GM12878 (cell line): Measurements from ENCODE around the gene TUBGCP3. TPM values are rescaled to one million over a fixed set of nuclear protein-coding genes. Genes with fewer than 3 reads are reported as not detected.

ENCODE experiments used
- ATAC-seq: fragments of 200-7000 bp; cut with Tn5 transposase; 3 replicates; pipeline ENCODE4 v1.9.1; 2020; ENCODE audit warnings: mild to moderate bottlenecking, moderate library complexity
- BruUV-seq: library from RNA; stranded (reverse); fragments of 400-500 nt; replicated peaks from 2 replicates; lab custom pipeline; 2021; lab: Mats Ljungman, UMichigan
- CTCF ChIA-PET: fragments of 300-600 bp; sonication (Branson Sonifier 250); formaldehyde crosslinking; extraction: SDS; loops from one replicate; lab custom pipeline; 2021; ENCODE audit warnings: inconsistent platforms; lab: Yijun Ruan, JAX
- POLR2A ChIA-PET: fragments of 350-600 bp; formaldehyde crosslinking; extraction: SDS; loops from one replicate; lab custom pipeline; 2021; ENCODE audit warnings: inconsistent platforms; lab: Charles Lee
- RAD21 ChIA-PET: fragments of 300-600 bp; sonication (Branson Sonifier 250); formaldehyde crosslinking; loops from one replicate; lab custom pipeline; 2023; ENCODE audit warnings: antibody characterized with exemption; ENCODE audit not compliant: unreplicated experiment; lab: Charles Lee
- SMC1A ChIA-PET: fragments of 300-600 bp; sonication (Branson Sonifier 250); formaldehyde crosslinking; loops from one replicate; lab custom pipeline; 2023; ENCODE audit not compliant: unreplicated experiment, uncharacterized antibody; lab: Charles Lee
- DNase-seq: peaks from one replicate; pipeline ENCODE4 v3.0.0-alpha.2; 2011; ENCODE audit warnings: low read depth, low spot score
- FAIRE-seq: peaks from 3 replicates; lab custom pipeline; 2011; peaks lifted over from hg19 to GRCh38; lab: Jason Lieb, UNC
- H2AFZ ChIP-seq: 2 replicates; pipeline ENCODE4 v1.6.0; 2011; ENCODE audit warnings: low read depth, low read length, control low read depth; ENCODE audit not compliant: control insufficient read depth
- H3K27ac ChIP-seq: 2 replicates; pipeline ENCODE4 v1.5.1; 2011; ENCODE audit warnings: control low read depth; ENCODE audit not compliant: control insufficient read depth, insufficient read depth
- H3K27me3 ChIP-seq, 2 experiments: replicated peaks in 1 of 2; 2 replicates each; pipeline versions ENCODE4 v1.6.0 to v1.6.1; 2011; ENCODE audit warnings: low read length in 1 of 2; ENCODE audit not compliant: control insufficient read depth in 2 of 2, insufficient read depth in 2 of 2
- H3K36me3 ChIP-seq, 2 experiments: 2 replicates each; pipeline ENCODE4 v1.5.1; 2011; ENCODE audit warnings: low read length in 1 of 2; ENCODE audit not compliant: control insufficient read depth in 2 of 2, insufficient read depth in 2 of 2
- H3K4me1 ChIP-seq: 2 replicates; pipeline ENCODE4 v1.6.1; 2011; ENCODE audit warnings: mild to moderate bottlenecking, low read length, moderate library complexity, mixed read lengths; ENCODE audit not compliant: control insufficient read depth, insufficient read depth
- H3K4me2 ChIP-seq: 2 replicates; pipeline ENCODE4 v1.6.0; 2011; ENCODE audit warnings: control low read depth; ENCODE audit not compliant: control insufficient read depth, insufficient read depth
- H3K4me3 ChIP-seq: fragments of 200-600 bp; sonication (generic); 2 replicates; pipeline ENCODE4 v1.5.1; 2016
- H3K79me2 ChIP-seq: 2 replicates; pipeline ENCODE4 v1.6.0; 2011; ENCODE audit warnings: low read length; ENCODE audit not compliant: control insufficient read depth, insufficient read depth
- H3K9ac ChIP-seq: 2 replicates; pipeline ENCODE4 v1.8.0; 2011; ENCODE audit warnings: low read length, control low read depth, mixed read lengths; ENCODE audit not compliant: control insufficient read depth, insufficient read depth
- H3K9me3 ChIP-seq: replicated peaks from 3 replicates; pipeline ENCODE4 v1.5.1; 2011; ENCODE audit warnings: mild to moderate bottlenecking, low read length; ENCODE audit not compliant: control insufficient read depth, insufficient read depth
- H4K20me1 ChIP-seq: 2 replicates; pipeline ENCODE4 v1.6.0; 2011; ENCODE audit not compliant: control insufficient read depth, insufficient read depth
- ASH2L ChIP-seq: fragments of 300-600, 200-600 bp; sonication (generic); IDR thresholded peaks from 2 replicates; pipeline ENCODE4 v1.6.1; 2017; ENCODE audit warnings: low read depth, mild to moderate bottlenecking, borderline replicate concordance
- CHD2 ChIP-seq: IDR thresholded peaks from 2 replicates; pipeline ENCODE4 v1.6.1; 2011; ENCODE audit warnings: low read depth, low read length, improper control_type of control experiment, borderline replicate concordance
- DPF2 ChIP-seq: fragments of 450-650 bp; IDR thresholded peaks from 2 replicates; pipeline ENCODE4 v1.6.1; 2017; ENCODE audit warnings: mild to moderate bottlenecking
- EP300 ChIP-seq, 2 experiments: fragments of 150-350 bp in 1 of 2; IDR thresholded peaks; 2 replicates each; pipeline ENCODE4 v1.6.1; 2011 to 2012; ENCODE audit warnings: low read depth in 2 of 2, low read length in 2 of 2, borderline replicate concordance in 1 of 2, improper control_type of control experiment in 1 of 2, inconsistent platforms in 1 of 2; ENCODE audit not compliant: control insufficient read depth in 1 of 2
- HDAC2 ChIP-seq: fragments of 200-600 bp; sonication (generic); IDR thresholded peaks from 2 replicates; pipeline ENCODE4 v1.6.1; 2017
- MEF2B ChIP-seq: fragments of 450-650 bp; IDR thresholded peaks from 2 replicates; pipeline ENCODE4 v1.6.1; 2018; ENCODE audit warnings: mild to moderate bottlenecking, moderate library complexity; ENCODE audit not compliant: partially characterized antibody, poor library complexity, severe bottlenecking
- RB1 ChIP-seq: fragments of 450-650 bp; formaldehyde crosslinking; IDR thresholded peaks from 2 replicates; pipeline ENCODE4 v1.6.1; 2017; ENCODE audit warnings: mild to moderate bottlenecking, borderline replicate concordance
- RBBP5 ChIP-seq: fragments of 200-600 bp; sonication (generic); conservative IDR thresholded peaks from 2 replicates; pipeline ENCODE4 v1.6.1; 2016
- ZBED1 ChIP-seq: IDR thresholded peaks from 2 replicates; pipeline ENCODE4 v1.6.1; 2016; ENCODE audit warnings: borderline replicate concordance
- WGBS: methylation state at CpG from one replicate; pipeline ENCODE4 v1.1.6; 2016; ENCODE audit warnings: low lambda C conversion rate; ENCODE audit not compliant: insufficient replicate concordance, insufficient coverage; ENCODE audit errors: missing lambda C conversion rate; 5-methylcytosine and 5-hydroxymethylcytosine counted together
- in situ Hi-C: fragments of 300-500 bp; cut with MboI; formaldehyde crosslinking; loops from 9 replicates; pipeline ENCODE4 v1.14.3; 2018; ENCODE audit warnings: mixed read lengths
- intact Hi-C: fragments of 100-400 bp; cut with micrococcal nuclease; formaldehyde crosslinking; loops from one replicate; pipeline ENCODE4 v1.14.2; 2022; ENCODE audit not compliant: unreplicated experiment
- polyA plus RNA-seq, 11 experiments: library from polyadenylated mRNA; depleted of rRNA in 4 of 11; unstranded in 6 of 11; stranded (reverse) in 5 of 11; fragments of >200 nt; fragmentation: Nextera tagmentation in 4 of 11; fragmentation: Illumina TruSeq in 1 of 11; extraction: Ambion mirVana in 4 of 11; extraction: Trizol in 1 of 11; gene quantifications; 1 replicate in 1 of 11; 2 replicates in 10 of 11; pipeline versions ENCODE4 v1.2.1 to v1.2.3, GENCODE V29; 2011 to 2016; ENCODE audit warnings: inconsistent platforms in 2 of 11, missing spikeins in 2 of 11, low read depth in 1 of 11
- total RNA-seq, 4 experiments: library from RNA; depleted of rRNA in 3 of 4; stranded (reverse); fragments of >200 nt in 3 of 4; fragmentation: Illumina TruSeq in 1 of 4; extraction: Trizol in 1 of 4; gene quantifications; 2 replicates each; pipeline versions ENCODE4 v1.2.1 to v1.2.3, GENCODE V29; 2013 to 2021
- TF ChIP-seq, protein P1 (sequence below): fragments of 450-650 bp; IDR thresholded peaks from 2 replicates; pipeline ENCODE4 v1.6.1; 2017; ENCODE audit warnings: mild to moderate bottlenecking, low read depth, inconsistent platforms; ENCODE audit not compliant: poor library complexity, severe bottlenecking

TUBGCP3 gene
- total and polyA plus RNA-seq, 10 of the 15 experiments (the other 5 are each of a cell fraction or from before 2014, with no cell fraction given), result 4.0 to 34.0 (median 22.6) TPM

- H3K27me3 ChIP-seq, result no peaks in the 10 kb centered on the region
- 75% methylated on average over 40 of the region's 40 CpGs for WGBS
- H3K4me1 ChIP-seq, result no peaks in the 10 kb centered on the region
- no peaks in the 10 kb centered on the region; the same call in 2 of the 3 replicates for H3K9me3 ChIP-seq
- H3K4me2 ChIP-seq, result no peak overlapping the region
- no peaks in the 10 kb centered on the region for H4K20me1 ChIP-seq
- H3K36me3 ChIP-seq, result no peaks in the 10 kb centered on the region
- ATAC-seq, result no peak
- no peak for DNase-seq
- no TSS peak for BruUV-seq
- no peaks in the 10 kb centered on the region for H3K79me2 ChIP-seq
- ChIA-PET POLR2A (no interaction called here), RAD21 (no interaction called here), CTCF (no interaction called here), SMC1A (no interaction called here)
- in situ Hi-C loops (no loop called here), intact Hi-C loops (no loop called here)
- no peak overlapping the region for H3K9ac ChIP-seq
- FAIRE-seq, result no peak
- no peak overlapping the region for H3K27ac ChIP-seq
- no peak overlapping the region for H2AFZ ChIP-seq
- no peak overlapping the region for H3K4me3 ChIP-seq
- TF ChIP-seq ASH2L (no peak), RBBP5 (no peak)
These were observed 121.6 kb downstream of the TUBGCP3 start for GRCh38 chr13:112466132-112467058.

DNA sequence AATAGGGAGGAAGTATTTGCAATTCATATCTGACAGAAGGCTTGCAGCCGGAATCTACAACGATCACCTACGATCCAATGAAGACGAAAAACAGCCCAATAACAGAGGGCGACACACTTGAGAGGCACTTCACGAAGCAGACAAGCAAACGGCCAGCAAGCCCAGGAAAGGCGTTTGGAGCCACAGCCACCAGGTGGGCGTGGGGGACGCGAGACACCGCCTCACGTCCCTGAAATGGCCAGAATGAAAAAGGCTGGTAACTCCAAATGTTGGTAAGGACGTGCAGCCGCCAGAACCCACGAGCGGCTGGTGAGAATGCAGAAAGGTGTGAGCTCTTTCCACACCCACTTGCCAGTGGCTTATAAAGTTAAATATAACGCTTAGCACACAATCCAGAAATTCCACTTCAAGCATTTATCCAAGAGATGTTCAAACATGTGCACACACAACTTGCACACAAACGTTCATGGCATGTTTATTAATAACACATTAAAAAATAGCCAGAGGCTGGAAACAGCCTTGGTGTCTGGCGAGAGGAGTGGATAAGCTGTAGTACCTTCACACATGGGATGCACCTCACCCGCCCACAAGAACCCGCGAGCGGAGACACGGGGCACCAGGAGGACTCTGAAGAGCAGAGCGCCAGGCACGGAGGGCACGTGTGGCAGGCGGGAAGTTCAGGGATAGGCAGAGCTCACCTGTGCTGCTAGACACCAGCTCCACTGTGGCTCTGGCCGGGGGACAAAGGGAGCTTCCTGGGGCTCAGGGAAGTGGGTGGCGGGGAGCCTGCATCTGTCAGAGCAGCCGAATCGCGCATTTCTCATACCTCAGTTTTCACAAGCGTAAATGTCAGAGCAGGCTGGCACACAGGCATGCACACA, 122.5 kb downstream of the TUBGCP3 start:
- in situ Hi-C loops, result no loop called here
- no TSS peak for BruUV-seq
- intact Hi-C loops, result no loop called here
- H3K36me3 ChIP-seq, result no peaks in the 10 kb centered on the region
- no peak overlapping the region for H3K27ac ChIP-seq
- no peaks in the 10 kb centered on the region for H3K27me3 ChIP-seq
- TF ChIP-seq CHD2, result no peak
- no peak for TF ChIP-seq EP300 (IDR thresholded peaks at IDR 0.05; ENCODE audit: borderline replicate concordance in 1 of 2, control insufficient read depth in 1 of 2, low read depth in 2 of 2, low read length in 2 of 2)
- TF ChIP-seq ZBED1, result no peak
- no peak for TF ChIP-seq RB1
- TF ChIP-seq, protein P1, sequence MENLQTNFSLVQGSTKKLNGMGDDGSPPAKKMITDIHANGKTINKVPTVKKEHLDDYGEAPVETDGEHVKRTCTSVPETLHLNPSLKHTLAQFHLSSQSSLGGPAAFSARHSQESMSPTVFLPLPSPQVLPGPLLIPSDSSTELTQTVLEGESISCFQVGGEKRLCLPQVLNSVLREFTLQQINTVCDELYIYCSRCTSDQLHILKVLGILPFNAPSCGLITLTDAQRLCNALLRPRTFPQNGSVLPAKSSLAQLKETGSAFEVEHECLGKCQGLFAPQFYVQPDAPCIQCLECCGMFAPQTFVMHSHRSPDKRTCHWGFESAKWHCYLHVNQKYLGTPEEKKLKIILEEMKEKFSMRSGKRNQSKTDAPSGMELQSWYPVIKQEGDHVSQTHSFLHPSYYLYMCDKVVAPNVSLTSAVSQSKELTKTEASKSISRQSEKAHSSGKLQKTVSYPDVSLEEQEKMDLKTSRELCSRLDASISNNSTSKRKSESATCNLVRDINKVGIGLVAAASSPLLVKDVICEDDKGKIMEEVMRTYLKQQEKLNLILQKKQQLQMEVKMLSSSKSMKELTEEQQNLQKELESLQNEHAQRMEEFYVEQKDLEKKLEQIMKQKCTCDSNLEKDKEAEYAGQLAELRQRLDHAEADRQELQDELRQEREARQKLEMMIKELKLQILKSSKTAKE, result no peak
- TF ChIP-seq DPF2, result no peak
- TF ChIP-seq MEF2B, result no peak
- TF ChIP-seq HDAC2, result no peak
- DNase-seq (no peak), ATAC-seq (no peak), FAIRE-seq (no peak)
- H3K4me3 ChIP-seq, result no peak overlapping the region
- no peaks in the 10 kb centered on the region for H3K79me2 ChIP-seq
- WGBS, result 77% methylated on average over 34 of the region's 35 CpGs
- H4K20me1 ChIP-seq, result no peaks in the 10 kb centered on the region
- POLR2A ChIA-PET, result no interaction called here
- no peaks in the 10 kb centered on the region for H3K4me1 ChIP-seq
- no peak overlapping the region for H3K4me2 ChIP-seq
- CTCF ChIA-PET, result no interaction called here
- H3K9me3 ChIP-seq, result no peaks in the 10 kb centered on the region; the same call in 2 of the 3 replicates
- RAD21 ChIA-PET, result no interaction called here
- no peak overlapping the region for H2AFZ ChIP-seq
- SMC1A ChIA-PET, result no interaction called here
- H3K9ac ChIP-seq, result no peak overlapping the region
